Prostate gland (tissue), 2 donors: ENCODE data around the gene RPL28.

ENCODE experiments used
- CTCF ChIP-seq, 4 experiments: fragments of 200-600 bp in 2 of 4; fragments of 450-650 bp in 2 of 4; sonication (generic) in 2 of 4; IDR thresholded peaks; 1 replicate in 3 of 4; 2 replicates in 1 of 4; pipeline ENCODE4 v1.5.1; 2016 to 2019; ENCODE audit warnings: antibody characterized with exemption in 4 of 4, mild to moderate bottlenecking in 2 of 4, moderate library complexity in 2 of 4
- POLR2A ChIP-seq: fragments of 450-650 bp; IDR thresholded peaks from one replicate; pipeline ENCODE4 v1.6.1; 2016; ENCODE audit warnings: antibody characterized with exemption, mild to moderate bottlenecking
- POLR2AphosphoS5 ChIP-seq: sonication (generic); formaldehyde crosslinking; IDR thresholded peaks from one replicate; pipeline ENCODE4 v1.6.1; 2017; ENCODE audit warnings: antibody characterized with exemption

- TF ChIP-seq POLR2A (no peak), CTCF (IDR thresholded peaks at IDR 0.05) (no peak), POLR2AphosphoS5 (no peak)
Observed at GRCh38 chr19:55391191-55391670, 5.5 kb downstream of the RPL28 start.
